Measurements from ENCODE around the gene ITGA2B.
"Not testable (repeated sequence)": the region's sequence is repeated elsewhere in the genome, so short reads cannot be mapped to it uniquely, and the experiment has no call there.

ITGA2B gene

DNA sequence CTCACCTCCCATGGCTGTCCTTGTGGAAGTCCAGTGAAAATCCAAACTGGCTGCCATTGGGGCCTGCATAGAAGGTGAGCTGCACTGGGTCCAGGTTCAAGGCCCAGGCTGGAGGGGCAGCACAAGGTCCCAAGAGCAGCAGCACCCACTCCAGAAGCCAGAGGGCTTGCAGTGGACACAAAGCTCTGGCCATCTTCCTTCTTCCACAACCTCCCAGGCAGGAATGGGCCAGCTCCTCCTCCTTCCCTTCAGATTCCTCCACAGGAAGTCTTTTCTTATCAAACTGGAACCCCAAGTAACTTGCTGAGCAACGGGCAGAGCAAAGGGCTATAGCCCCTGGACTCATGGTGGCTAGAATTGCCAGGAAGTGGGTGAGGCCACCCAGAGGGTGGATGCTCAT is at the start of gene ITGA2B:
TSS of gene ITGA2B (minus strand) at position 369 of the 400 bp plus-strand sequence. CDS start at position 193, 176 bp downstream.
- DNase-seq, result no peak

DNA sequence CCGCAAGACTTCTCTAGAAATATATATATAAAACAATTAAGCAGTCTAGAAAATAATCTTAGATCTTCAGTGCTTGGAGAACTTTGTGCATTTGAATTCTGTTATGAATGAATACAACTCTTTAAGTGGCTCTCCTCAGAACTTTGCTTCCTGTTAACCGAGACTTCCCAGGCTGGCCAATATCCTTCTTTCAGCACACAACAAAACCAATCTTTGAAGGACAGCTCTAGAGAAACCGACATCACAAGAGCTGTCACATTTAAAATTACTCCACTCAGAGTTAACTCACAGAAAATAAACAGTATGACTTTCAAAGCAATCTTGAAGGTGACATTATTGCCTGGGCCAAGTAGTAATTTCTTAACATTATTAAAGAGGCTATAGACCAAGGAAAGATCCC is 49.7 kb upstream of the ITGA2B start:
- no peak for DNase-seq

DNA sequence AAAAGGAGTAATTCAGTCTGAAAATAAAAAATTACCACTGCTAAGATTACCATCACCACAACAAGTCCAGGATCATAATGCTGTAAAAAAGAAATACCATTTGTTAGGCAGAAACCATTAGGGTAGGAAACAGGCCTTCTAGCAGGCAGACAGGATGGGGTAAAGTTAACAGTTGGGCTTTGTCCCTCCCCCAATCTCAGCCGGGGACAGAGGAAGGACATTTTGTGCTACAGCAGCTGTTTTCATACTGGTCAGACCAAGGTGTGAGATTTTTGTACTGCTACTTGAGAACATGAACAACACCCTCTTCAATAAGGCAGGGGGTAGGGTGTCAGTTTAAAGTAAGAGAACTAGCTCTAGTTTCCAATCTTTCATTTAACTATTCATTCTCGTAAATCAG is 49.2 kb upstream of the ITGA2B start:
- no peak for DNase-seq

DNA sequence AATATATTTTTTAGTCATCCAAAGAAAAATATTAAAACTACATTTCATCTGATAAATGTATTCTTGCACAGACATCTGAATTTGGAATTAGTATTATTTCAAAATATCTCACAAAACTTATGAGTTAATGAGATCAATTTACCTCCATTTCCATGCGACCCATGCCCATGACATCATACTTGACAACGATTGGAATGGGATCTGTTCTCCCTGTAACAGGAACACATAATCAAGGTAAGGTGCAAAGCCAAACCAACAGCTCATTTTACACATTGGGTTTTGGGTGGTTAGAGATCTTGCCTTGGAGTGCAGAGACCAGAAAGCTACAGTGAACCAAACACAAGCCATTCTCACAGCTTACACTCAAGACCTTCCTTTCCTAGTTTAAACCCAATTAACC is 46.9 kb upstream of the ITGA2B start:
- no peak for DNase-seq

DNA sequence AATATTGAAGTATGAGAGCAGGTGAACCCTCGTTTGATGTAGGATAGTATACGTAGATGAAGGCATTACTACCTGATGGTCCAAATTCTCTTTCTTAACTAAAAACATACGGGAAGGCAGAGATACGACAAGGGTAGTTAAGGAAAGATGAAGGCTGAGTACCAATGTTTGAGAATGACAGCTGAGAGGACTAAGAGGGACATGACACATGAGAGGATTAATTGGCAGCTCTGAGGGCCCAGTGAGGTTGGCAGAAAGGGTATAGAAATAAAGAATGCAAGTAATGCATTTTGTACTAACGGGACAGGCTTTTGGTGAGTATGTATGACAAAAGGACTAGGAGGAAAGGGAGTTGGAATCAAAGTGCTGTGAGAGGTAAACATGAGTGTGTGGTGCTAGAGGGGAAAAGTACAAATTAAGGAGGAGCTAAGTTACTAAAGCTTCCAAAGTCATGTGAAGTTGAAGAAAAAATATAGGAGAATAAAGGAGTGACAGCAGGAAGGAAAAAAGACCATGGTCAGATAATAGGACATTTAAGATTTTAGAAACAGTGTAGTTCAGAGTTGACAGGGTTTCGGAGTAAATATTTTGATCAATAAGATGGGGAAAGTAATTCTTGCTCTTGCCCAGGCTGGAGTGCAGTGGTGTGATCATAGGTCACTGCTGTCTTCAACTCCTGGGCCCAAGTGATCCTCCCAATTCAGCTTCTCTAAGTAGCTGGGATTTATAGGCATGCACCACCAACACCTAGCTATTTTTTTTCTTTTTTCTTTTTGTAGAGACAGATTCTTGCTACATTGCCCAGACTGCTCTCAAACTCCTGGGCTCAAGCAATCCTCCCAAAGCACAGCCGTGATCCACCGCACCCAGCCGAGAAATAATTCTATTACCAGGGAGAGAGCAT is 43.1 kb upstream of the ITGA2B start:
- DNase-seq, result no peak

DNA sequence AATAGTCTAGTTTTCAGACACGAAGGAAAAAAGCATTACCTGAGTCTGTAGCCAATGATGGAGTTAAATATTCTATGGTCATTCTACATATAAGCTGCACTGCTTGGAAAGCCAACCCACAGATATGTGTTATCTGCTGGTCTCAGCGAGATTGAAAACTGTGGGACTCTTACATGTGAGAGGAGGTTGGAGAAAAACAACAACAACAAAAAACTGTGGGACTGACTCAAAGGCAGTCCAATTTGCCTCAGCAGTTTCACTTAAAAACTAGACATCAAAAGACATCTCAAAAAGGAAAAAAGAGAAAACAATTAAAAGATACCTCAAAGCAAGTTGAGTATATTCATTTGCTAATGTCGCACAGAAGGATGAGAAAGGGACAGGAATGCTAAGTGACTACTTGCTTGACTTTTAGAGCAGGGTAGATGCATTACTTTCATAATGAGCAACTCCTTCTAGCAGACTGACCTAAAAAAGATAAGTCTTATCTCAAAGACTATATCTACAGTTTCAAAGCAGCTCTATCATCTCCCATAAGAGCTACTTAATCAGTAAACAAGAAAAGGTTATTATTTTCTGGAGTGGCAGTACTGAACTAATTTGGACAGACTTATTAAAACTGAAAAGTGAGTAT is 35.5 kb upstream of the ITGA2B start:
- no peak for DNase-seq

DNA sequence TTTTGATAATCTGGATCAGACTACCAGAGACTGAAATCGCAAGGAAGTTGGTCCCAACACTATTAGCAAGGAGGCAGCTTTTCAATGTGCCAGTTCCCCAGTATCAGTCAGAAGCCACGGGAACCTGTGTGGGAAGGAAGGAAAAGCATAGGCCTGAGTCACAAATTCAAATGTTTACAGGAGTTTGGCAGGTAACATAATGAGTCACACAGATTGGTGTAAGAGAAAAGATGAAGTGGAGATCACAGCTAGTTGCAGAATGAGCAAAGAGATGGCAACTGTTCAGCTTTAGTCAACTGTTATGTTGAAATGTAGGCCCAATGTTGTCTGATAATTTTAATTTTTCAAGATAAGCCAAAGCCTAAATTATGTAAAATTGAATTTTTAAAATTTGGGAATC is 28.1 kb upstream of the ITGA2B start:
- no peak for DNase-seq

DNA sequence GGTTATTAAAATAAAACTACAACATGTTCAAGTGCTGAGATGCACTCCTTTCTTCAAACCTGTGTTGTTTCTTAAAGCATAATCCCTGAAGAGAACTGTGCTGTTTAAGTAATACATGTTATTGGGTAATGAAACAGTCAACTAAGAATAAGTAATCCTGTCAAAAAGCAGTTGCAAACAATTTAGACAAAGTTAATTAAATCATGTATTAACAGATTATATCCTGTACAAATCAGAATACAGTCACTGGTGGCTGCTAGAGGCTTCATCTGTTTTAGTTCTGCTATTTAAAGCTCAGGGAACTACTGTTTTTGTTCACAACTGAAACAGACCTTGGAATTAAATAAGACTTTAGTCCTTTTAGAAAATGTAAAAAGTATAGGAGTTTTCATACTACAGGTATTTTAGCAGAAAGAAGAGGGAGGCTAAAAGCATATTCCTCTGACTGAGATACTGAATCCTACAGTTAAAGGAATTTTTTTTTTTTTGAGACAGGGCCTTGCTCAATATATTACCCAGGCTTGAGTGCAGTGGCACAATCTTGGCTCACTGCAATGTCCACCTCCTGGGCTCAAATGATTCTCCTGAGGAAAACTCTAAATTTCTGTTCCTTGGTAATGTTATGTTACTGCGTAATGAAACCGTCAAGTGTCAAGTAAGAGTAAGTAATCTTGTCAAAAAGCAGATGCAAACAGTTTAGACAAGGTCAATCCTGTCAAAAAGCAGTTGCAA is 27.3 kb upstream of the ITGA2B start:
- DNase-seq, result no peak

DNA sequence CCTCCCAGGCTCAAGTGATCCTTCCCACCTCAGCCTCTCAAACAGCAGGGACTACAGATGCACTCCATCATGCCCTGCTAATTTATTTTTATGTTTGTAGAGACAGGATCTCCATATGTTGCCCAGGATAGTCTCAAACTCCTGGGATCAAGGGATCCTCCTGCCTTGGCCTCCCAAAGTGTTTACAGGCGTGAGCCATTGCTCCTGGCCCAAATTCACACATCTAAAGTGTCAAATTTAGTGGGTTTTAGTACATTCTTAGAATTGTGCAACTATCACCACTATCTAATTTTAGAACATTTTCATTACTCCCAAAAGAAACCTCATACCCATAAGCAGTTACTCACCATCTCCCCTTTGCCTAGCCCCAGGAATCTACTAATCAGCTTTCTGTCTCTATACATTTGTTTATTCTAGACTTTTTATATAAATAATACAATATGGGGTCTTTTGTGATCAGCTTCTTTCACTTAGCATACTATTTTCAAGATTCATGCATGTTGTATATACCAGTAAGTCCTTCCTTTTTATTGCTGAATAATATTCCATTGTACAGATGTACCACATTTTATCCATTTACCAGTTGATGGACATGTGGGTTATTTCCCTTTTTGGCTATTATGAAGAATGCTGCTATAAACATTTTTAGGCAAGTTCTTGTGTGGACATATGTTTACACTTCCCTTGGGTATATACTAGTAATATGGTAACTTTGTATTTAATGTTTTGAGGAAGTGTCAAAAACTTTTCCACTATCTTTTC is 25.1 kb upstream of the ITGA2B start:
- DNase-seq, result no peak

DNA sequence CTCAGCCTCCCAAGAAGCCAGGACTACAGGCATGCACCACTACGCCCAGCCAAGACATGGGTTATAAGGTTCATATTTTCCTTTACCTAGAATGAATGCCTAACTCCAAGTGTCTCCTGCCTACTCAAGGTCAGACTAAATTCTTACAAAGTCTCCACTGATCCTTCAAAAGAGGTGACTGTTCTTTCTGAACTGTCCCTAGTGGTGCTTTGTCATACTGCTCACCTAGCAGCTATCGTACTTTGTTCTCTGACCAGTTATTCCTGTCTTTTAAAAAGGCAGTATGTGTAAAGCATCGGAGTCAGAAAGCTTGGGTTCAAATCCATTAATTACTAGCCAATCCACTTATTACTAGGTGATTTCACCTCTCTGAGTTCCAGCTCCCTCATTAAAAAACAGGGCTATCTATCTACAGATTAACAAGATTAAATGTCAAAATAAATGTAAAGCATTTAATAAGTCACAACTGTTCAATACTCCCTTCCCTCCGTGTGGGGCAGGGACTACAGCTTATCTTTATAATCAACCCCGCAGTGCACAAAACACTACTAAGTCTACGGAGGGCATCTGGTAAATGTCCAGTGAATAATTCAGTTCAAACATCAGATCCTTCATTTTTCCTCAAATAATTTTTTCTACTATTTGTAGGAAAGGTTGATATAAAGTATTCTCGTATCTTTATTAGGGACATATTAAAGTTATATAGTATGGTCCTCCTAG is 20.0 kb upstream of the ITGA2B start:
- no peak for DNase-seq

DNA sequence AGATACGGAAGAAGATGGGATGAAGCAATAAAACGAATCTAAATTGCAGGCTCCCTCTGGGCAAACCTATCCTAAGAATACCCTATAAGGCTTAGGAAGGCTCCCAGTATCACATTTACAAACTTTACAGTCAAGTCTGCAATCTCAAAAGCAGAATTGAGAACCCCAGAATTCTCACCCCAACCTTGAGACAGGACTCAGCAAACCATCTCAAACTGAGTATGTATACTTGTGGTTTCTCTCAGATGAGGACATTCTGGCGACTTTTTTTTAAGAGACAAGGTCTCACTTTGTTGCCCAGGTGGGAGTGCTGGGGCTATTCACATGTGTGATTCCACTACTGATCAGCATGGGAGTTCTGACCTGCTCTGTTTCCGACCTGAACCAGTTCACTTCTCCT is 19.3 kb upstream of the ITGA2B start:
- DNase-seq, result no peak

DNA sequence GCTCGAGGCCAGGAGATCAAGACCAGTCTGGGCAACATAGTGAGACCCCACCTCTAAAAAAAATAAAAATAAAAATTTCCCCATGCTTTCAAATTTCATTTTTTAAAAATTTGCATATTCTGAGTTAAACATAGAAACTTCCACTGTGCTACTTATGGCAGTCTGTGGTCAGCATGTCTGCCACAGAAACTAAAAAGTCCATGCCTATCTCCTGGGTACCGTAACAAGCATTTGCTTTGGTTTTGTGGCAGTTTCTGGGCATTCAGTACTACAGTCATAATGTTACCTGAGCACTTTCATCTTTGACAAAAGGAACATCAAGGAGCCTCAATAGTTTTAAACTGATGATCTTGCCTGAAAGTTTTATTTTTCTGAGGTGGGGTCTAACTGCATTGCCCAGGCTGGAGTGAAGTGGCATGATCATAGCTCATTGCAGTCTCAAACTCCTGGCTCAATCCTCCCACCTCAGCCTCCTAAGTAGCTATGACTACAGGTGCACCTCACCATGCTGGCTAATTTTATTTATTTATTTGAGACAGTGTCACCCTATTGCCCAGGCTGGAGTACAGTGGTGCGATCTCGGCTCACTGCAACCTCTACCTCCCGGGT is 13.2 kb upstream of the ITGA2B start:
- no peak for DNase-seq

DNA sequence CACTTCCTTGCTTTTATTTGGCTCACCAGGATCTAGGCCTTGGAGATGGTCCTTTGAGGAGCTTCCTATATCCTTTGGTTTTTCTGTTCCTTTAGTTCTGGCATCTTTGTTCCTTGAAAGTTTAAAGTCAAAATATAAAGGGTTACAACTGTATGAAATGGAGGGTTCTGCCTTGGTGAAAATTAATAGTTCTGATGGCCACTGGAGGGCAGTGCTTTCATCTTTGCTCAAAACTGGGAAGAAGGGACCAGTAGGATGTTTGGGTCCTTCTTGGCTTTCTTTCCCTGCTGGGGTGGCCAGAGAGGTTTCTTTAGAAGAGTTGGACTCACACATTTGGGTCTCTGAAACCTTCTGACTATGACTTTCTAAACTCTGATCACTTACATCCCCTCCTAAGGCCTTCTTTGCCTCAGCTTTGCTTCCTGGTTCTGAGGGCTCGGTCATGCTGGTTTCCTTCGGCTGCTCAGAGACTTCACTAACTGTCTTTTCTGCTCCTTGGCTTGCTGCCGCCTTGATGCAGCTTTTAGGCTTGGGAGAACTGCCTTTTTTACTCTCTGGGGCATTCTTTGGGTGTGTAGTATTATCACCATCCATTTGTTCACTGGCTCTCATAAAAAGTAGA is 10.9 kb upstream of the ITGA2B start:
- no peak for DNase-seq

DNA sequence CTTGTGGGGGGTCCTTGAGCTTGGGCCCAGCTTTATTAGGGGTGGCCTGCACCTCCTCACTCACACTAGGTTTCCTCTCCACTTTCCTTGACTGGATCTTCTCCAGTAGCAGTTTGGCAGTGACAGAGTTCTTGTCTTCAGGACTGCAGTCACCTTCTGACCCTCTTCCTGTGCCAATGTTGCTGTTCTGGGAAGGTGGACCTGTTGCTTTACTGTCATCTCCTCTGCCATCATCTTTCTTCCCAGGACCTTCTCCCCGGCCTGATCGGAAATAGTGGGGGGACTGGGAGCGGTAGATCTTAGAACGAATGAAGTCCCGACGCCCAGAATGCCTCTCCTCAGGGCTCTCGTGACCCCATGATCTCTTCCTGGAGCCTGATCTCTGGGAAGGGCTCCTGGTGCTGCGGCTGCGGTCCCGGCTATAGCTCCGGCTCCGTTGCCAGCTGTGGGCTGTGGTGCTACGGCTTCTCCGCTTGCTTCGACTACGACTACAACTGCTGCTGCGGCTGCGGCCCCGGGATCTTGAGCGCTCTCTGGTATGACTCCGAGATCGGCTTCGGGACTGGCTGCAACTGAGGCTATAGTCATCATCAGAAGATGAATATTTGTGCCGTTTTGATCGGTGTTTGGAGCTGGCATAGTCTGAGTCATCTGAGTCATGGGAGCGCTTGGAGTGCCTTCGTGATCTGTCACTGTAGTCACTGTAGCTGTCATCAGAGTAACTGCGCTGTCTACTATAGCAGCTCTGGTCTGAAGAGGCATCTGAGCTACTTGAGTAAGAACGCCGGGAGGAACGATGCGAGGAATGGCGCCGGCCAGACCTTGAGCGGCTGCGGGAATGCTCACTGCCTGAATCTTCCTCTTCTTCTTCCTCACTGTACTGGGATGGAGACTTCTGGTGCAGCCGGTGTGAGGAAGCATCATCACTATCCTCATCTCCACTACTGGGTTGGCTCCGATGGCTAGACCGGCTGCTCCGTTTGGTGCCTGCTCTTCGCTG is 9.5 kb upstream of the ITGA2B start:
- no peak for DNase-seq

DNA sequence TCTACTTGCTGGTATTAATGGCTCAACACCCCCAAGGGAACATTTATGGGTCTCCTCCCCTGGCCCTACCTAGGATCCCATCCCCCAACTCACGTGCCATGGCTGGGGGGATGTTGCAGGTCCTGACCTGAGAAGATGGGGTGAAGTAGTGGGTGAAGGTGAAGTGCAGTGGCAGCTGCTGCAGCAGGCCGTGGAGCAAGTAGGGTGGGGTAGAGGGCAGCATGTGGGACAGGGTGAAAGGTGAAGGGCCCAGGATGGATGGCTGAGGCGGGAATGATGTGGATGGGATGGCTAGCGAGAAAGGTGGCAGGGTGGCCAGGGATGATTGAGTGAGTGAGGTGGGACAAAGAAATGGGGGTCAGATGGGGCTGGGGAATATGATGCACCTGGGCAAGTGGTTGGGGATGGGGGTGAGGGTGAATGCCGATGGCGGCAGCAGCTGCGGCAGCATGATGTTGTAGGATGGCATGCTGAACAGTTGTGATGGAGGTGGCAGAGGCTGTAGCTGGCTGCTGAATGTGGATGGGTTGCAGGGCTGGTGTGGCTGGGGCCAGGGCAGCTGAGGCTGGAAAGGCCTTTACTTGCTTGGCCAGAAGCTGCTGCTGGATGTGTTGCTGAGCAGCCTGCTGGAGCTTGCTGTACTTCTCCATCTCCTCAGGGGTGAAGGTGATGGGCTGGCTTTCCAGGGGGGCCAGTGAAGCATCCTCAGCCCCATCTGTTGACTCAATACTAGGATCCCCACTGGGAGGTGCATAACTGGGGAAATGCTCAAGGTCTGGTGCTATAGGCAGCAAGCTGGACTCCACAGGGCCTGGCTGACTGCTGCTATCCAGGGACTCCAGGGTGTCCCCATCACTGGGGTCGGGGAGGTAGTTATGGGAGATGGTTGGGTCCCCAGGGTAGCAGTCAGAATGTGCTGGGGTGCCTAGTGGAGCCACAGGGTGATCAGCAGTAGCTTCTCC is 8.3 kb upstream of the ITGA2B start:
- DNase-seq, result no peak

DNA sequence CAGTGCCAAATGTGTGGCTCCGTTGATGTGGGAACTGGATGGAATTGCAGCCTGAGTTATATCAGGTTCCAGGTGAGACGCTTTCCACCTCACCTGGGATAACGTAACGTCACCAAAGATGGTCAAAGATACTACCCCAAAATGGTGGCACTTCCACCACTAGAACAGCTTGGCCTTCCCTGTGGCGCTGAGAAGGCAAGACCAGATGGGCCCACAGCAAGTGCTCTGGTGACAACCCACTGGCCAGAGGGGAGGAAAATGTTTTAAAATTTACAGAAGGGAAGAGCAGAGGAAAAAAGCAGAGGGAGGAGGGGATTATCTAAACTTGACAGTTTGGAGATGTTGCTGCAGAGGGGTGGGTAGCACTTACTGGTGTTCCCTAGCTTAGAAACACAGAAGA is 7.5 kb upstream of the ITGA2B start:
- no peak for DNase-seq

DNA sequence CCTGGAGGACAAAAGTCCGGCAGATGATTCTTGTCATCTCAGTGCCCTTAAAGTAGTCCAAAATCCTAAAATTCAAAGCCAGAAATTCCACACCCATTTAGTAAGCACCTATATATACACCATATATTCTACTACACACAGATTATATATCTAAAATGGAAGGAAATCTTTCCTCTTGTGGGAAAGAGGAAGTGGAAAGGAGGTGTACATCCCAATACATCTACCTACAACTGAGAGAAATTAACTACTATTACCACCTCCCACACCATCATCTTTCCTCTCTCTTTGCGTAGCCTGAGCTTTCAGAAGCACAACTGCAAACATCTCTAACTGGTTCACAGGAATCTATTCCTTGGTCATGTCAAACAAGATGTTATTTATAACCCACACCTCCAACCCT is 5.4 kb upstream of the ITGA2B start:
- no peak for DNase-seq

DNA sequence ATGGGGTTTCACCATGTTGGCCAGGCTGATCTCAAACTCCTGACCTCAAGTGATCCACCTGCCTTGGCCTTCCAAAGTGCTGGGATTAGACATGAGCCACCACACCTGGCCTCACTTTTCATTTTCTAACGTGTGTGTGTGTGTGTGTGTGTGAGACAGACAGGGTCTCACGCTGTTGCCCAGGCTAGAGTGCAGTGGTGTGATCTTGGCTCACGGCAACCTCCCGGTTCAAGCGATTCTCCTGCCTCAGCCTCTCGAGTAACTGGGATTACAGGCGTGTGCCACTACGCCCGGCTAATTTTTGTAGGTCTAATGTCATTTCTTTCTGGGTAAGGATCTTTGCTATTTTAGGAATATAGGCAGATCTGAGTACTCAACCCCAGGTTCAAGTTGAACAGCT is 4.7 kb upstream of the ITGA2B start:
- not testable (repeated sequence) for DNase-seq

All from CD4-positive, alpha-beta T cell treated with Interleukin-15 for 1 hour (primary cell).